ENCODE measurements around the gene USP24.

DNA sequence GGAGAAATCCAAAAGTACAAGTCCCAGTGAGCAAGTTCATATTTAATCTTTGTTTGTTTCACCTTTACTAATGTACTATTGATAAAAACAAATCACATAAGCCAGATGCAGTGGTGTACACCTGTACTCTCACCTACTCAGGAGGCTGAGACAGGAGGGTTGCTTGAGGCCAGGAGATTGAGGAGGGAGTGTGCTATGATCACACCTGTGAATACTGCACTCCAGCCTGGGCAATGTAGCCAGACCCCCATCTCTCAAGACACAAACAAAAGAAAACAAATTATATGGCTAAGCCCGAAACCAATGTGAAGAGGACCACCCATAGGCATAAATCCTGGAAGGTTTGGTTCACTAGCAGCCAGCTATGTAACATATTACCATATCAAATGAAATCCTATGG lies 9.6 kb upstream of the USP24 start:
- TF ChIP-seq CEBPB (IDR thresholded peaks at IDR 0.05) = no peak
- no peak for TF ChIP-seq CREB1 (IDR thresholded peaks at IDR 0.05; ENCODE audit: low read depth)

All from Ishikawa (cell line).